Prostate gland (tissue), 2 donors: ENCODE measurements around the gene RAB8A. TPM values are rescaled to one million over a fixed set of nuclear protein-coding genes. Genes with fewer than 3 reads are reported as not detected.
"Not testable (repeated sequence)": the region's sequence is repeated elsewhere in the genome, so short reads cannot be mapped to it uniquely, and the experiment has no call there.

Source experiments
- DNase-seq: peaks from one replicate; pipeline ENCODE4 v3.0.0-alpha.2; 2019; ENCODE audit warnings: low spot score
- H3K27ac ChIP-seq, 2 donors: fragments of 200-600 bp; sonication (generic); 2 replicates each; pipeline ENCODE4 v1.5.1; 2017 to 2019
- H3K27me3 ChIP-seq: fragments of 200-600 bp; sonication (generic); replicated peaks from 2 replicates; pipeline ENCODE4 v1.5.1; 2019; ENCODE audit not compliant: insufficient read depth
- H3K36me3 ChIP-seq, 2 donors: fragments of 200-600 bp; sonication (generic); 1 replicate in 1 of 2; 2 replicates in 1 of 2; pipeline versions ENCODE4 v1.5.1 to v1.8.1; 2017 to 2019
- H3K4me1 ChIP-seq: fragments of 200-600 bp; sonication (generic); replicated peaks from 2 replicates; pipeline ENCODE4 v1.5.1; 2019
- H3K4me3 ChIP-seq, 2 donors: fragments of 200-600 bp; sonication (generic); 2 replicates each; pipeline ENCODE4 v1.5.1; 2017 to 2019
- H3K9me3 ChIP-seq: fragments of 200-600 bp; sonication (generic); 2 replicates; pipeline ENCODE4 v1.5.1; 2017
- CTCF ChIP-seq, 4 experiments: fragments of 200-600 bp in 2 of 4; fragments of 450-650 bp in 2 of 4; sonication (generic) in 2 of 4; IDR thresholded peaks; 1 replicate in 3 of 4; 2 replicates in 1 of 4; pipeline ENCODE4 v1.5.1; 2016 to 2019; ENCODE audit warnings: antibody characterized with exemption in 4 of 4, mild to moderate bottlenecking in 2 of 4, moderate library complexity in 2 of 4
- POLR2A ChIP-seq: fragments of 450-650 bp; IDR thresholded peaks from one replicate; pipeline ENCODE4 v1.6.1; 2016; ENCODE audit warnings: antibody characterized with exemption, mild to moderate bottlenecking
- POLR2AphosphoS5 ChIP-seq: sonication (generic); formaldehyde crosslinking; IDR thresholded peaks from one replicate; pipeline ENCODE4 v1.6.1; 2017; ENCODE audit warnings: antibody characterized with exemption
- WGBS: methylation state at CpG from one replicate; pipeline ENCODE4 v1.1.5; 2018; 5-methylcytosine and 5-hydroxymethylcytosine counted together
- intact Hi-C: fragments of 100-400 bp; cut with DNase I; formaldehyde crosslinking; loops from one replicate; pipeline ENCODE4 v1.14.2; 2022
- total RNA-seq, 2 donors: library from RNA; depleted of rRNA; stranded (reverse); fragments of >200 nt; gene quantifications; one replicate each; pipeline ENCODE4 v1.1.0, GENCODE V29; 2016

The RAB8A gene
- total RNA-seq, 2 donors from 2014 or later, result 67.8 to 70.5 TPM

GRCh38 chr19:16098821-16099220 lies 12.9 kb upstream of the RAB8A start:
- Histone ChIP-seq H3K4me3 (no peak overlapping the region), H3K9me3 (no peaks in the 10 kb centered on the region), H3K27me3 (no peaks in the 10 kb centered on the region), H3K36me3 (peaks cover 0 to 27% of the 10 kb centered on the region in 2 donors), H3K4me1 (no peaks in the 10 kb centered on the region), H3K27ac (peak overlapping the region; percentile 77 to 89)
- intact Hi-C loops, result no loop called here
- WGBS, result 94% methylated on average over 6 of the region's 6 CpGs
- no peak for DNase-seq
- TF ChIP-seq CTCF (IDR thresholded peaks at IDR 0.05) (no peak), POLR2AphosphoS5 (no peak), POLR2A (no peak)

GRCh38 chr19:16099314-16099965 lies 12.2 kb upstream of the RAB8A start:
- H3K36me3 ChIP-seq, result peaks cover 0 to 27% of the 10 kb centered on the region in 2 donors
- H3K4me1 ChIP-seq, H3K4me3 ChIP-seq, DNase-seq, H3K9me3 ChIP-seq, H3K27me3 ChIP-seq, intact Hi-C loops: not testable (repeated sequence)
- WGBS, result 47% methylated on average over 8 of the region's 8 CpGs
- H3K27ac ChIP-seq, result peak overlapping the region; percentile 77 to 89
- TF ChIP-seq POLR2AphosphoS5, result peak; percentile 86

GRCh38 chr19:16100524-16100923 lies 11.2 kb upstream of the RAB8A start:
- Histone ChIP-seq H3K4me3 (no peak overlapping the region), H3K27ac (peak overlapping the region; percentile 77 to 89), H3K27me3 (no peaks in the 10 kb centered on the region), H3K9me3 (no peaks in the 10 kb centered on the region), H3K4me1 (no peaks in the 10 kb centered on the region), H3K36me3 (peaks cover 0 to 22% of the 10 kb centered on the region in 2 donors)
- WGBS, result 84% methylated on average over 4 of the region's 4 CpGs
- DNase-seq, result no peak
- no peak for TF ChIP-seq CTCF (IDR thresholded peaks at IDR 0.05)
- TF ChIP-seq POLR2AphosphoS5, result no peak
- no peak for TF ChIP-seq POLR2A
- intact Hi-C loops, result no loop called here

GRCh38 chr19:16104722-16105121 lies 7.0 kb upstream of the RAB8A start:
- no peaks in the 10 kb centered on the region for H3K4me1 ChIP-seq
- DNase-seq, result no peak
- 91% methylated on average over 6 of the region's 6 CpGs for WGBS
- intact Hi-C loops, result no loop called here
- no peak overlapping the region for H3K4me3 ChIP-seq
- no peaks in the 10 kb centered on the region for H3K27me3 ChIP-seq
- H3K9me3 ChIP-seq, result no peaks in the 10 kb centered on the region
- no peak overlapping the region for H3K27ac ChIP-seq
- H3K36me3 ChIP-seq, result peaks cover 0 to 22% of the 10 kb centered on the region in 2 donors
- no peak for TF ChIP-seq CTCF (IDR thresholded peaks at IDR 0.05)
- TF ChIP-seq POLR2AphosphoS5, result no peak
- TF ChIP-seq POLR2A, result no peak

GRCh38 chr19:16106121-16106520 lies 5.6 kb upstream of the RAB8A start:
- Histone ChIP-seq H3K4me1 (no peaks in the 10 kb centered on the region), H3K27ac (peak overlapping the region in 1 of 2 donors; percentile 18), H3K27me3 (no peaks in the 10 kb centered on the region), H3K4me3 (no peak overlapping the region), H3K9me3 (no peaks in the 10 kb centered on the region), H3K36me3 (peaks cover 0 to 17% of the 10 kb centered on the region in 2 donors)
- WGBS, result 9% methylated on average over 3 of the region's 3 CpGs
- no peak for TF ChIP-seq POLR2A
- no peak for TF ChIP-seq CTCF (IDR thresholded peaks at IDR 0.05)
- intact Hi-C loops, result no loop called here
- no peak for DNase-seq
